ENCODE results near the gene COL18A1. TPM values are rescaled to one million over a fixed set of nuclear protein-coding genes. Genes with fewer than 3 reads are reported as not detected.
A peak's percentile ranks its signal among the peaks of the same experiment; 100 is the strongest.

The COL18A1 gene
- total and polyA plus RNA-seq, 2 experiments from 2014 or later = 97.1 to 140 TPM

DNA sequence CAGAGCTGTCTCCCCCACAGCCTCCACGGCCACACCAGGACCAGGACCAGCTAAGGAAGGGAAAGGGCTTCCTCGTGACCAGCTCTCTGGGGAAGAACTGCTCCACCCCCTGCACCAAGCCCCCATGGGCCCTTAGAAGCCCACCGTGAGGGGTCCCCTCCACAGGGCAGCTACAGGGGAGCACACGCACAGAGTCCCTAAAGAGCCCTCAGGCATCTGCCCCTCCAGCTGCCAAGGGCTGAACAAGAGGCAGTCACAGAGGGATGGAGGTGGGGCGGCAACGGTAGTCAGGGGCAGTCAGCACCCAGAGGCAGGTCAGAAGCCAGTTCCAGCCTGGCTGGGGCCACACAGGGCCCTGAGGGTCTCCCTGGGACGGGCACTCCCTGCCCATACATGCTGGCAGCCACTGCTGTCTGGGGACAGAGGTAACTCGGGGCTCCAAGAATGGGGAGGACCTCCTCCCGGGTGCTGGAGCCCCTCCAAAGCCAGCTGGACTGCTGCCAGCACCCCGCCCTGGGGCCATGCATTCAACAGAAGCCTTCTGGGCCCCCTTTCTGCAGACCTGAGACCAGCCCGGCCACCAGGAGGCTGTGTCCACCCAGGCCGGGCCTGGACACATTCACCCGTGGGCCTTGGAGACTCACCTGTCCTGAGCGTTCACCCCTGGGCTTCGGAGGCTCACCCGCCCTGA, 118.6 kb downstream of the COL18A1 start:
- WGBS (ENCODE audit: low lambda C conversion rate, missing lambda C conversion rate) = 93% methylated on average over 16 of the region's 16 CpGs
- Histone ChIP-seq H3K9me3 (ENCODE audit: low read depth) (peaks cover 16% of the 10 kb centered on the region), H3K4me1 (ENCODE audit: insufficient read depth) (no peaks in the 10 kb centered on the region), H3K4me3 (no peak overlapping the region), H4K20me1 (ENCODE audit: insufficient read depth, poor library complexity, severe bottlenecking) (no peaks in the 10 kb centered on the region), H2AFZ (no peak overlapping the region), H3K79me2 (no peaks in the 10 kb centered on the region), H3K4me2 (no peak overlapping the region), H3K36me3 (replicated peaks; ENCODE audit: insufficient read depth, low read depth) (no peaks in the 10 kb centered on the region), H3K9me2 (replicated peaks; ENCODE audit: insufficient read depth) (no peaks in the 10 kb centered on the region), H3K27me3 (no peaks in the 10 kb centered on the region), H3K27ac (no peak overlapping the region)
- DNase-seq (ENCODE audit: low spot score) = no peak
- TF ChIP-seq, protein P1, sequence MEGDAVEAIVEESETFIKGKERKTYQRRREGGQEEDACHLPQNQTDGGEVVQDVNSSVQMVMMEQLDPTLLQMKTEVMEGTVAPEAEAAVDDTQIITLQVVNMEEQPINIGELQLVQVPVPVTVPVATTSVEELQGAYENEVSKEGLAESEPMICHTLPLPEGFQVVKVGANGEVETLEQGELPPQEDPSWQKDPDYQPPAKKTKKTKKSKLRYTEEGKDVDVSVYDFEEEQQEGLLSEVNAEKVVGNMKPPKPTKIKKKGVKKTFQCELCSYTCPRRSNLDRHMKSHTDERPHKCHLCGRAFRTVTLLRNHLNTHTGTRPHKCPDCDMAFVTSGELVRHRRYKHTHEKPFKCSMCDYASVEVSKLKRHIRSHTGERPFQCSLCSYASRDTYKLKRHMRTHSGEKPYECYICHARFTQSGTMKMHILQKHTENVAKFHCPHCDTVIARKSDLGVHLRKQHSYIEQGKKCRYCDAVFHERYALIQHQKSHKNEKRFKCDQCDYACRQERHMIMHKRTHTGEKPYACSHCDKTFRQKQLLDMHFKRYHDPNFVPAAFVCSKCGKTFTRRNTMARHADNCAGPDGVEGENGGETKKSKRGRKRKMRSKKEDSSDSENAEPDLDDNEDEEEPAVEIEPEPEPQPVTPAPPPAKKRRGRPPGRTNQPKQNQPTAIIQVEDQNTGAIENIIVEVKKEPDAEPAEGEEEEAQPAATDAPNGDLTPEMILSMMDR (IDR thresholded peaks at IDR 0.05; ENCODE audit: poor library complexity) = no peak
- TF ChIP-seq EZH2 (IDR thresholded peaks at IDR 0.05; ENCODE audit: borderline replicate concordance) = no peak
- no peak for TF ChIP-seq EZH2phosphoT487 (IDR thresholded peaks at IDR 0.05; ENCODE audit: low read depth, severe bottlenecking, unreplicated experiment)

DNA sequence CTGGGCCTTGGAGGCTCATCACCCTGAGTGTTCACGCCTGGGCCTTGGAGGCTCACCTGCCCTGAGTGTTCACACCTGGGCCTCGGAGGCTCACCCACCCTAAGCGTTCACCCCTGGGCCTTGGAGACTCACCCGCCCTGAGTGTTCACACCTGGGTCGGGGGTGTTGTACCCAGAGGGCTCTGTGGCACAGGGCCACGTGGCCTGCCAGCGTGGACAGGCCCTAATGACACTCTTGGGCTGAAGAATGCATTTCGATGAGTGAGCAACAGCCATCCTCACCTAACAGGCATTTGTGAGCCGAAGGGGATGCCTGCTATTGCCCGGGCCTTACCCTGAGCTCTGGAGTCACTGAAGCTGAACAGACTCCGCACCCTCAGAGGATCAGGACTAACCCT, 119.8 kb downstream of the COL18A1 start:
- Histone ChIP-seq H3K27me3 (no peaks in the 10 kb centered on the region), H2AFZ (no peak overlapping the region), H3K4me1 (ENCODE audit: insufficient read depth) (no peaks in the 10 kb centered on the region), H3K4me3 (no peak overlapping the region), H3K9me3 (ENCODE audit: low read depth) (peaks cover 6% of the 10 kb centered on the region), H4K20me1 (ENCODE audit: insufficient read depth, poor library complexity, severe bottlenecking) (no peaks in the 10 kb centered on the region), H3K4me2 (no peak overlapping the region), H3K36me3 (replicated peaks; ENCODE audit: insufficient read depth, low read depth) (no peaks in the 10 kb centered on the region), H3K9me2 (replicated peaks; ENCODE audit: insufficient read depth) (no peaks in the 10 kb centered on the region), H3K79me2 (no peaks in the 10 kb centered on the region), H3K27ac (no peak overlapping the region)
- WGBS (ENCODE audit: low lambda C conversion rate, missing lambda C conversion rate) = 97% methylated on average over 11 of the region's 11 CpGs
- no peak for DNase-seq (ENCODE audit: low spot score)
- no peak for TF ChIP-seq EZH2 (IDR thresholded peaks at IDR 0.05; ENCODE audit: borderline replicate concordance)

DNA sequence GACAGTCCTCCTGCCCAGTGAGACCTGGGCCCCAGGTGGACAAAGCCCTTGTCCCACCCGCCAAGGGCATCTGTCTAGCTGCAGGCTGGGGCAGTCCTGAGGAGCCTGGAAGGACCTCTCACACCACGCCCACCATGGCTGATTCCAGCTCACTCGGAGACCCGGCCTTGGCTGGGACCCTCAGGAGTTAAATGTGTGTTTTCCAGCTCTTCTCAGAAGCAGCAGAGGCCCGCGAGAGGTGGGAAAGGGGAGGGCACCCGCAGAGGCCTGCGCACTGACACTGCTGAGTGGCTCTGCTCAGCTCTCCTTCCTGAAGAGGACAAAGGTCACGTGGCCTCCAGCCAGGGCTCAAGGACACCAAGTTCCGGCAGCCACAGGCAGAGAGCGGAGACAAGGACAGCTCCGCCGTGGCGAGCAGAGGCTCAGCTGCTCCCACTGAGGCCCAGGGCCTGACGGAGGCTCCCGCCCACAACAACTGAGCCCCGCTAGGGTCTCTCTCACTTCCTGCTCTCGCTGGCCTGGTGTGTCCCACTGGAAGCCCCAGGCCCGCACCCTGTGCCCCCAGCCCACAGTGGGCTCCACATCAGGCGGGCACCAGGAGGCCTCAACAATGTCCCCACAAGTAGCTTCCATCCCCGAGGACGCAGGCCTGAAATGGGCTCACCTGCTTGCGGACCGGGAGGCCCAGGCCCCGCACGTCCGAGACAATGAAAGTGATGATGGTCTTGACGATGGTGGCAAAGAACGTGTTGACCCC, 120.4 kb downstream of the COL18A1 start:
- peak; percentile 51 for DNase-seq (ENCODE audit: low spot score)
- Histone ChIP-seq H3K9me3 (ENCODE audit: low read depth) (peaks cover under 1% of the 10 kb centered on the region), H3K27ac (no peak overlapping the region)

More for the DNA sequence above, 120.4 kb downstream of the COL18A1 start:
- H3K4me3 ChIP-seq = no peak overlapping the region
- 88% methylated on average over 29 of the region's 29 CpGs for WGBS (ENCODE audit: low lambda C conversion rate, missing lambda C conversion rate)
- H3K4me2 ChIP-seq = no peak overlapping the region
- no peak overlapping the region for H2AFZ ChIP-seq
- no peaks in the 10 kb centered on the region for H3K27me3 ChIP-seq
- no peaks in the 10 kb centered on the region for H3K79me2 ChIP-seq
- H3K36me3 ChIP-seq (replicated peaks; ENCODE audit: insufficient read depth, low read depth) = no peaks in the 10 kb centered on the region
- no peaks in the 10 kb centered on the region for H3K9me2 ChIP-seq (replicated peaks; ENCODE audit: insufficient read depth)
- no peaks in the 10 kb centered on the region for H4K20me1 ChIP-seq (ENCODE audit: insufficient read depth, poor library complexity, severe bottlenecking)
- no peak for TF ChIP-seq EZH2 (IDR thresholded peaks at IDR 0.05; ENCODE audit: borderline replicate concordance)
- TF ChIP-seq, protein P1 (IDR thresholded peaks at IDR 0.05; ENCODE audit: poor library complexity) = no peak
- no peak for TF ChIP-seq EZH2phosphoT487 (IDR thresholded peaks at IDR 0.05; ENCODE audit: low read depth, severe bottlenecking, unreplicated experiment)
- H3K4me1 ChIP-seq (ENCODE audit: insufficient read depth) = no peaks in the 10 kb centered on the region

Data from hepatocyte (in vitro differentiated cells).